OCI-LY7 (cell line): ENCODE results near the gene FAM193A.

Experiments
- CTCF ChIP-seq: fragments of 200-600 bp; sonication (generic); conservative IDR thresholded peaks from 2 replicates; pipeline ENCODE4 v1.5.1; 2014; ENCODE audit warnings: mild to moderate bottlenecking, antibody characterized with exemption, low read length, moderate library complexity, mixed read lengths
- EZH2phosphoT487 ChIP-seq: fragments of 200-600 bp; sonication (generic); IDR thresholded peaks from 2 replicates; pipeline ENCODE4 v1.6.1; 2018; ENCODE audit warnings: low read depth, borderline replicate concordance, mild to moderate bottlenecking, mixed run types, antibody characterized with exemption, low read length, moderate library complexity, mixed read lengths

DNA sequence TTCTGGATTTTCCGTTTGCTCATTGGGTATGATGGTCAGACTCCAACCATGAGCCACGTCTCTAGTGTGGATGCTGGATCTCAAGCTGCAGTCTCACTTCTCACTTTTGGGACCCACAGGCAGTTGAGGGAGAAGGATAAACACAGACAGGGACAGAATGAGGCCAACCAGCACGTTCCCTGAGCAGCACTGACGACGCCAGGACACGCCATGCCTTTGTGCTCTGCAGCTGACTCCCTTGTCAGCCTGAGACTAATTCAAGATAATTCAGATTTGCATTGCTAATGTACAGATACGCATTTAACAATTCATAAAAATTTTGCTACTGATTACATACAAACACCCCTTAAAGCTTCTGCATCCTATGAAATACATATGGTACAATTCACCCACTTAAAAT, 106.5 kb downstream of the FAM193A start:
- TF ChIP-seq CTCF (no peak), EZH2phosphoT487 (no peak)
